ENCODE results near the gene MRPL39.

DNA sequence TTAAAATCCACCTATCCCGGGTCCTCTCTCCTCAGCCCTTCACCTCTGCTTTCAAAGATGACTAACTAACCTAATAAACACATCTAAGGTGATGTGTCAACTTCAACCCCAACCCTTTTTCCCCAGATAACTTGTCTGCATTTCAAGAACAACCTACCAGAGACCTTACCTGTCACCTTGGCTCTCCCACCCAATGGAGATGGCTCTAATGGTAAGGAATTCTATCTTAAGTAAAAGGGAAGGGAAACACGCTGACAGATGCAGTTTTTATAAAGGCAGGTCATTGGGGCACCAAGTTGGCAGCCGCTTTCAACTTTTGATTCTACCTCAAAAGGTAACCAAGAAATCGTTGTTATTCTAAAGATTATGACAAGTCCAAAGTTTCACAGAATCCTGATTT lies 37.6 kb downstream of the MRPL39 start:
- TF ChIP-seq, protein P1, sequence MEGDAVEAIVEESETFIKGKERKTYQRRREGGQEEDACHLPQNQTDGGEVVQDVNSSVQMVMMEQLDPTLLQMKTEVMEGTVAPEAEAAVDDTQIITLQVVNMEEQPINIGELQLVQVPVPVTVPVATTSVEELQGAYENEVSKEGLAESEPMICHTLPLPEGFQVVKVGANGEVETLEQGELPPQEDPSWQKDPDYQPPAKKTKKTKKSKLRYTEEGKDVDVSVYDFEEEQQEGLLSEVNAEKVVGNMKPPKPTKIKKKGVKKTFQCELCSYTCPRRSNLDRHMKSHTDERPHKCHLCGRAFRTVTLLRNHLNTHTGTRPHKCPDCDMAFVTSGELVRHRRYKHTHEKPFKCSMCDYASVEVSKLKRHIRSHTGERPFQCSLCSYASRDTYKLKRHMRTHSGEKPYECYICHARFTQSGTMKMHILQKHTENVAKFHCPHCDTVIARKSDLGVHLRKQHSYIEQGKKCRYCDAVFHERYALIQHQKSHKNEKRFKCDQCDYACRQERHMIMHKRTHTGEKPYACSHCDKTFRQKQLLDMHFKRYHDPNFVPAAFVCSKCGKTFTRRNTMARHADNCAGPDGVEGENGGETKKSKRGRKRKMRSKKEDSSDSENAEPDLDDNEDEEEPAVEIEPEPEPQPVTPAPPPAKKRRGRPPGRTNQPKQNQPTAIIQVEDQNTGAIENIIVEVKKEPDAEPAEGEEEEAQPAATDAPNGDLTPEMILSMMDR (IDR thresholded peaks at IDR 0.05) = no peak
- TF ChIP-seq EZH2 (IDR thresholded peaks at IDR 0.05; ENCODE audit: borderline replicate concordance, insufficient read depth, low read depth, low read length, poor library complexity, severe bottlenecking) = no peak

Measured in B cell (primary cell).